GM04504 (cell line): ENCODE data around the gene TBC1D24.
"Not testable (repeated sequence)": the region's sequence is repeated elsewhere in the genome, so short reads cannot be mapped to it uniquely, and the experiment has no call there.

Source experiments
- DNase-seq: peaks from one replicate; pipeline ENCODE4 v3.0.0-alpha.2; 2012; ENCODE audit warnings: low read depth

Gene TBC1D24

GRCh38 chr16:2532494-2533141, 57.7 kb downstream of the TBC1D24 start:
- no peak for DNase-seq

GRCh38 chr16:2533142-2533755, 58.3 kb downstream of the TBC1D24 start:
- DNase-seq = not testable (repeated sequence)

- no peak for DNase-seq
Measured at GRCh38 chr16:2533912-2534311, 59.0 kb downstream of the TBC1D24 start.

- not testable (repeated sequence) for DNase-seq
Measured at GRCh38 chr16:2534335-2534734, 59.4 kb downstream of the TBC1D24 start.

GRCh38 chr16:2535625-2536013, 60.7 kb downstream of the TBC1D24 start:
- DNase-seq = peak; percentile 83

GRCh38 chr16:2537451-2538379, 62.8 kb downstream of the TBC1D24 start, which contains the start of gene PDPK1:
Gene PDPK1 (plus strand): TSS chr16:2538021. CDS start chr16:2538113, 92 bp downstream.
- peak; percentile 90 for DNase-seq

GRCh38 chr16:2539192-2539844, 64.4 kb downstream of the TBC1D24 start:
- DNase-seq = not testable (repeated sequence)

- DNase-seq = not testable (repeated sequence)
Measured at GRCh38 chr16:2539845-2540458, 65.0 kb downstream of the TBC1D24 start.

GRCh38 chr16:2540912-2541311, 66.0 kb downstream of the TBC1D24 start:
- DNase-seq = not testable (repeated sequence)

GRCh38 chr16:2541409-2541808, 66.5 kb downstream of the TBC1D24 start:
- DNase-seq = not testable (repeated sequence)

- not testable (repeated sequence) for DNase-seq
Measured at GRCh38 chr16:2543771-2544170, 68.8 kb downstream of the TBC1D24 start.

GRCh38 chr16:2550283-2550878, 75.5 kb downstream of the TBC1D24 start:
- not testable (repeated sequence) for DNase-seq

GRCh38 chr16:2551420-2551889, 76.5 kb downstream of the TBC1D24 start:
- DNase-seq = not testable (repeated sequence)

- DNase-seq = not testable (repeated sequence)
Measured at GRCh38 chr16:2554709-2555425, 79.9 kb downstream of the TBC1D24 start.
